Liver (tissue), 9 donors: ENCODE measurements around the gene NR5A2. TPM values are rescaled to one million over a fixed set of nuclear protein-coding genes. Genes with fewer than 3 reads are reported as not detected.
A peak's percentile ranks its signal among the peaks of the same experiment; 100 is the strongest.

Experiments
- DNase-seq: peaks from one replicate; pipeline ENCODE4 v3.0.0-alpha.2; 2017; ENCODE audit warnings: low spot score
- H3K27ac ChIP-seq, 2 donors: one replicate each; pipeline ENCODE4 v1.7.0; 2013; ENCODE audit warnings: inconsistent platforms in 2 of 2, low read length in 2 of 2, control low read depth in 1 of 2, low read depth in 1 of 2, mild to moderate bottlenecking in 1 of 2
- H3K27me3 ChIP-seq, 4 donors: one replicate each; pipeline versions ENCODE4 v1.6.1 to v1.7.0; 2013; ENCODE audit warnings: low read length in 3 of 4, inconsistent platforms in 1 of 4, mild to moderate bottlenecking in 1 of 4, moderate library complexity in 1 of 4; ENCODE audit not compliant: control insufficient read depth in 4 of 4, insufficient read depth in 4 of 4
- H3K36me3 ChIP-seq, 4 donors: one replicate each; pipeline versions ENCODE4 v1.6.1 to v1.7.0; 2013; ENCODE audit warnings: low read length in 3 of 4, mild to moderate bottlenecking in 3 of 4, low read depth in 1 of 4, moderate library complexity in 1 of 4; ENCODE audit not compliant: control insufficient read depth in 4 of 4, insufficient read depth in 3 of 4
- H3K4me1 ChIP-seq, 4 donors: one replicate each; pipeline versions ENCODE4 v1.6.1 to v1.7.0; 2013; ENCODE audit warnings: low read length in 3 of 4, mild to moderate bottlenecking in 3 of 4, moderate library complexity in 1 of 4; ENCODE audit not compliant: control insufficient read depth in 4 of 4, insufficient read depth in 4 of 4
- H3K4me3 ChIP-seq, 3 donors: one replicate each; pipeline versions ENCODE4 v1.6.1 to v1.7.0; 2013; ENCODE audit warnings: low read length in 3 of 3, control low read depth in 1 of 3, low read depth in 1 of 3, mild to moderate bottlenecking in 1 of 3
- H3K9ac ChIP-seq, 2 donors: one replicate each; pipeline ENCODE4 v1.7.0; 2013; ENCODE audit warnings: low read length in 2 of 2, mild to moderate bottlenecking in 2 of 2, moderate library complexity in 2 of 2, control low read depth in 1 of 2, low read depth in 1 of 2
- H3K9me3 ChIP-seq, 4 donors: one replicate each; pipeline versions ENCODE4 v1.6.1 to v1.7.0; 2013; ENCODE audit warnings: low read length in 3 of 4; ENCODE audit not compliant: control insufficient read depth in 4 of 4
- EGR1 ChIP-seq, 2 donors: IDR thresholded peaks; 2 replicates each; pipeline ENCODE4 v1.6.1; 2016 to 2018; ENCODE audit warnings: antibody characterized with exemption in 2 of 2, low read depth in 2 of 2
- FOXA1 ChIP-seq: IDR thresholded peaks from 2 replicates; pipeline ENCODE4 v1.6.1; 2016; ENCODE audit warnings: antibody characterized with exemption
- FOXA2 ChIP-seq: IDR thresholded peaks from 2 replicates; pipeline ENCODE4 v1.6.1; 2016; ENCODE audit warnings: antibody characterized with exemption
- GABPA ChIP-seq, 2 donors: IDR thresholded peaks in 1 of 2; conservative IDR thresholded peaks in 1 of 2; 2 replicates each; pipeline ENCODE4 v1.6.1; 2016; ENCODE audit warnings: antibody characterized with exemption in 2 of 2, mild to moderate bottlenecking in 1 of 2, moderate library complexity in 1 of 2
- HNF4A ChIP-seq, 2 donors: conservative IDR thresholded peaks; 2 replicates each; pipeline ENCODE4 v1.6.1; 2016; ENCODE audit warnings: antibody characterized with exemption in 2 of 2, mild to moderate bottlenecking in 2 of 2
- JUND ChIP-seq, 2 donors: IDR thresholded peaks; 2 replicates each; pipeline ENCODE4 v1.6.1; 2016; ENCODE audit warnings: antibody characterized with exemption in 2 of 2
- NR2F2 ChIP-seq: IDR thresholded peaks from 2 replicates; pipeline ENCODE4 v1.6.1; 2016; ENCODE audit warnings: antibody characterized with exemption
- RXRA ChIP-seq, 2 donors: IDR thresholded peaks; 2 replicates each; pipeline ENCODE4 v1.6.1; 2017 to 2018; ENCODE audit warnings: antibody characterized with exemption in 2 of 2, mild to moderate bottlenecking in 1 of 2
- SP1 ChIP-seq: IDR thresholded peaks from 2 replicates; pipeline ENCODE4 v1.6.1; 2018; ENCODE audit warnings: antibody characterized with exemption, mild to moderate bottlenecking
- TAF1 ChIP-seq: conservative IDR thresholded peaks from 2 replicates; pipeline ENCODE4 v1.6.1; 2016; ENCODE audit warnings: antibody characterized with exemption, mild to moderate bottlenecking
- YY1 ChIP-seq: IDR thresholded peaks from 2 replicates; pipeline ENCODE4 v1.6.1; 2016; ENCODE audit warnings: antibody characterized with exemption, mild to moderate bottlenecking
- WGBS: extraction: QIAGEN DNeasy Blood & Tissue Kit; methylation state at CpG from one replicate; pipeline ENCODE4 v1.1.7; 2013; 5-methylcytosine and 5-hydroxymethylcytosine counted together
- polyA plus RNA-seq, 2 donors: library from polyadenylated mRNA; stranded (reverse) in 1 of 2; unstranded in 1 of 2; fragments of 200-250 nt in 1 of 2; fragments of >200 nt in 1 of 2; fragmentation: Nextera tagmentation in 1 of 2; extraction: Ambion mirVana in 1 of 2; gene quantifications; one replicate each; pipeline versions ENCODE4 v1.2.1 to v1.2.3, GENCODE V29; 2013 to 2015
- total RNA-seq, 2 donors: library from RNA; depleted of rRNA; stranded (reverse); fragments of >200 nt; gene quantifications; one replicate each; pipeline ENCODE4 v1.2.3, GENCODE V29; 2014
- TF ChIP-seq, protein P1 (sequence below): fragments of 150-350 bp; IDR thresholded peaks from 2 replicates; pipeline ENCODE4 v1.5.1; 2017; ENCODE audit warnings: improper control_type of control experiment, low read depth, low read length; ENCODE audit not compliant: missing input control
- TF ChIP-seq, protein P2 (sequence below): IDR thresholded peaks from 2 replicates; pipeline ENCODE4 v1.6.1; 2016; ENCODE audit warnings: antibody characterized with exemption
- TF ChIP-seq, protein P3 (sequence below): IDR thresholded peaks from 2 replicates; pipeline ENCODE4 v1.6.1; 2016; ENCODE audit warnings: antibody characterized with exemption
- TF ChIP-seq, protein P4 (sequence below): IDR thresholded peaks from 2 replicates; pipeline ENCODE4 v1.6.1; 2016; ENCODE audit warnings: antibody characterized with exemption
- donor health status: healthy.
- donor health status: healthy.
- donor health status: healthy.
- donor health status: healthy.
- donor health status: healthy.

The NR5A2 gene
- total and polyA plus RNA-seq, 4 donors: 10.0 to 37.5 (median 21.1) TPM

DNA sequence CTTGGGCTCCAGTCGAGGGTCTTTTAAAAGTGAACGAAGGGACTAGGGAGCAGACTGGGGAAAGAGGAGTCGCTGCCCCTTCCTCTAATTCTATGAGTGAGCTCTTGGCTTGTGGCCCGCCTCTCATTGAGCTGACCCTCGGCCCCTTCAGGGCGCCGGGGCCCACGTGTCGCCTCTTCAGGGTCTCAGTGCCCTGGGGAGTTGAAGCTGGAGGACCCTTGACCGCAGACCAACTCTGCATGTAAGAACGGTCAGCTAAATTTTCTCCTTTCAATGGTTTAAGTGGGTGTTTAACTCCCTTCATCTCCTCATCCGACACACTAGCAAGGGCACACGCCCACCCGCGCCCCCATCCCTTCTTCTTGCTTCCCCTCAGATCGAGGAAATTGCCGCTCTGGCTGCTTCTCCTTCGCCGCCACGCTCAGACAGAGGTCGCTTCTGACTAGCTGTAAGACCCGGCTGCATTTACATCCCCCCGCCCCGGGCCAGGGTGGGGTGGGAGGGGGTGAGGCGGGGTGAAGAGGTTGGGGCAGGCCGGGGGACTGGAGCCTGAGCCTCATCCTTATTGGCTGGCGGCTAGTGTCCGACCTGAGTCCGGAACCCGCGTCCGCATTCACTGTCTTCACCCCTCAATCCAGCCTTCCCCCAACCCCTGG lies 10.9 kb downstream of the NR5A2 start:
- Histone ChIP-seq H3K4me1 (peaks cover 2 to 54% (median 27%) of the 10 kb centered on the region in 4 donors), H3K9me3 (no peaks in the 10 kb centered on the region), H3K9ac (peak overlapping the region in 1 of 2 donors; percentile 85), H3K27me3 (no peaks in the 10 kb centered on the region), H3K27ac (peak overlapping the region; percentile 95 to 96), H3K36me3 (peaks cover 0 to 3% (median 1%) of the 10 kb centered on the region in 4 donors), H3K4me3 (peak overlapping the region in 2 of 3 donors; percentile 64 to 84)
- TF ChIP-seq HNF4A (conservative IDR thresholded peaks at IDR 0.05): no peak
- no peak for TF ChIP-seq FOXA2
- TF ChIP-seq FOXA1: no peak
- no peak for TF ChIP-seq SP1
- TF ChIP-seq JUND (IDR thresholded peaks at IDR 0.05): no peak
- no peak for TF ChIP-seq GABPA (IDR thresholded peaks at IDR 0.05 in 1 of 2, conservative IDR thresholded peaks at IDR 0.05 in 1 of 2)
- TF ChIP-seq TAF1: no peak
- no peak for TF ChIP-seq EGR1 (IDR thresholded peaks at IDR 0.05; ENCODE audit: low read depth in 2 of 2)
- no peak for TF ChIP-seq YY1
- TF ChIP-seq, protein P1, sequence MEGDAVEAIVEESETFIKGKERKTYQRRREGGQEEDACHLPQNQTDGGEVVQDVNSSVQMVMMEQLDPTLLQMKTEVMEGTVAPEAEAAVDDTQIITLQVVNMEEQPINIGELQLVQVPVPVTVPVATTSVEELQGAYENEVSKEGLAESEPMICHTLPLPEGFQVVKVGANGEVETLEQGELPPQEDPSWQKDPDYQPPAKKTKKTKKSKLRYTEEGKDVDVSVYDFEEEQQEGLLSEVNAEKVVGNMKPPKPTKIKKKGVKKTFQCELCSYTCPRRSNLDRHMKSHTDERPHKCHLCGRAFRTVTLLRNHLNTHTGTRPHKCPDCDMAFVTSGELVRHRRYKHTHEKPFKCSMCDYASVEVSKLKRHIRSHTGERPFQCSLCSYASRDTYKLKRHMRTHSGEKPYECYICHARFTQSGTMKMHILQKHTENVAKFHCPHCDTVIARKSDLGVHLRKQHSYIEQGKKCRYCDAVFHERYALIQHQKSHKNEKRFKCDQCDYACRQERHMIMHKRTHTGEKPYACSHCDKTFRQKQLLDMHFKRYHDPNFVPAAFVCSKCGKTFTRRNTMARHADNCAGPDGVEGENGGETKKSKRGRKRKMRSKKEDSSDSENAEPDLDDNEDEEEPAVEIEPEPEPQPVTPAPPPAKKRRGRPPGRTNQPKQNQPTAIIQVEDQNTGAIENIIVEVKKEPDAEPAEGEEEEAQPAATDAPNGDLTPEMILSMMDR: no peak
- TF ChIP-seq, protein P2, sequence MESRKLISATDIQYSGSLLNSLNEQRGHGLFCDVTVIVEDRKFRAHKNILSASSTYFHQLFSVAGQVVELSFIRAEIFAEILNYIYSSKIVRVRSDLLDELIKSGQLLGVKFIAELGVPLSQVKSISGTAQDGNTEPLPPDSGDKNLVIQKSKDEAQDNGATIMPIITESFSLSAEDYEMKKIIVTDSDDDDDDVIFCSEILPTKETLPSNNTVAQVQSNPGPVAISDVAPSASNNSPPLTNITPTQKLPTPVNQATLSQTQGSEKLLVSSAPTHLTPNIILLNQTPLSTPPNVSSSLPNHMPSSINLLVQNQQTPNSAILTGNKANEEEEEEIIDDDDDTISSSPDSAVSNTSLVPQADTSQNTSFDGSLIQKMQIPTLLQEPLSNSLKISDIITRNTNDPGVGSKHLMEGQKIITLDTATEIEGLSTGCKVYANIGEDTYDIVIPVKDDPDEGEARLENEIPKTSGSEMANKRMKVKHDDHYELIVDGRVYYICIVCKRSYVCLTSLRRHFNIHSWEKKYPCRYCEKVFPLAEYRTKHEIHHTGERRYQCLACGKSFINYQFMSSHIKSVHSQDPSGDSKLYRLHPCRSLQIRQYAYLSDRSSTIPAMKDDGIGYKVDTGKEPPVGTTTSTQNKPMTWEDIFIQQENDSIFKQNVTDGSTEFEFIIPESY: no peak
- 33% methylated on average over 32 of the region's 32 CpGs for WGBS
- DNase-seq: no peak

DNA sequence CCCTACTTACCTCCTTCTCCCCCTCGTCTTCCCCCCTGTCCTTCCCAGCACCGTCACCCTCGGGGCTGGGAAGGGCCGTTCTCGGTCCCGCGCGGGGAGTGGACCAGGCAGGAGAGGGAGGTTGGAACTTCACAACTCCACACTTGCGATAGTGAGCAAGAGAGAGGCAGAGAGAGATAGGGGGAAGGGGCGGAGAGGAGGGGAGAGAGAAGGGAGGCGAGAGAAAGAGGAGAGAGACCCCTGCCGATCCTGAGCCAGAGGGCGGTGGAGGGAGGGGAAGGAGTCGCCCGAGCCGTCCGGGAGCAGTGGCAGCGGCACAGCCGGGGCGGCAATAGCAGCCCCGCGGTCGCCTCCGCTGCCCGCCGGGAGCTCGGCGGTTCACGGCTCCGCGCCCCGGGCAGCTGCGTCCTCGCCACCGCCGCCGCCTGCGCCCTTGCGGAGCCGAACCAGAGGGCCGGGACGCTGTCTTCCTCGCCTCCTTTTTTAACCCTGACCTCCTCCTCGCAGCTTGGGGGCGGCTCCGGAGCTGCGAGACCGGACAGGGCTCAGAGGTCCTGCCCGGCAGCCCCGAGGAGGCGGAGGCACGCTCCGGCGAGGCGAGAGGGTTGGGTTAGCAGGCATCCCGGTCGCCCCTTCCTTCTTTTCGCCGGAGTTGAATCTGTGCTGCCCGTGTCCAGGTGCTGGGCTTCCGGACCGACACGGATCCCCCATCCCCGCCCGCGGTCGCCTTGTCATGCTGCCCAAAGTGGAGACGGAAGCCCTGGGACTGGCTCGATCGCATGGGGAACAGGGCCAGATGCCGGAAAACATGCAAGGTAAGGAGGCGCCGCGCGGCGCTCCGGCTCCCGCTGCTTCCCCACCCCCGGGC lies 11.7 kb downstream of the NR5A2 start:
- H3K27ac ChIP-seq: peak overlapping the region; percentile 95 to 96
- H3K27me3 ChIP-seq: no peaks in the 10 kb centered on the region
- under 1% methylated on average over 79 of the region's 79 CpGs for WGBS
- H3K9ac ChIP-seq: peak overlapping the region; percentile 77 to 85
- no peak for TF ChIP-seq NR2F2
- TF ChIP-seq EGR1 (IDR thresholded peaks at IDR 0.05; ENCODE audit: low read depth in 2 of 2): no peak
- TF ChIP-seq HNF4A (conservative IDR thresholded peaks at IDR 0.05): no peak
- TF ChIP-seq RXRA (IDR thresholded peaks at IDR 0.05): no peak
- TF ChIP-seq FOXA1: no peak
- TF ChIP-seq, protein P1: no peak
- no peak for TF ChIP-seq SP1
- no peak for TF ChIP-seq YY1
- TF ChIP-seq, protein P3, sequence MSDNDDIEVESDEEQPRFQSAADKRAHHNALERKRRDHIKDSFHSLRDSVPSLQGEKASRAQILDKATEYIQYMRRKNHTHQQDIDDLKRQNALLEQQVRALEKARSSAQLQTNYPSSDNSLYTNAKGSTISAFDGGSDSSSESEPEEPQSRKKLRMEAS: no peak
- TF ChIP-seq JUND (IDR thresholded peaks at IDR 0.05): no peak
- TF ChIP-seq, protein P4, sequence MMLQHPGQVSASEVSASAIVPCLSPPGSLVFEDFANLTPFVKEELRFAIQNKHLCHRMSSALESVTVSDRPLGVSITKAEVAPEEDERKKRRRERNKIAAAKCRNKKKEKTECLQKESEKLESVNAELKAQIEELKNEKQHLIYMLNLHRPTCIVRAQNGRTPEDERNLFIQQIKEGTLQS: no peak
- TF ChIP-seq GABPA (IDR thresholded peaks at IDR 0.05 in 1 of 2, conservative IDR thresholded peaks at IDR 0.05 in 1 of 2): no peak
- peaks cover 0 to 3% (median 0%) of the 10 kb centered on the region in 4 donors for H3K36me3 ChIP-seq
- no peak for DNase-seq
- H3K4me1 ChIP-seq: peaks cover 2 to 59% (median 29%) of the 10 kb centered on the region in 4 donors
- H3K4me3 ChIP-seq: peak overlapping the region; percentile 56 to 84 (median 64)
- no peaks in the 10 kb centered on the region for H3K9me3 ChIP-seq
